Stimulated activated CD8-positive, alpha-beta memory T cell treated with anti-CD3 and anti-CD28 coated beads, Interleukin-4, amount 100 ng/mL, for 4 hours (primary cell): ENCODE data around the gene TANC1.

Source experiments
- DNase-seq, 2 donors: peaks; one replicate each; pipeline ENCODE4 v3.0.0-alpha.2; 2020; ENCODE audit warnings: low read depth in 2 of 2, low spot score in 1 of 2

TANC1 gene

GRCh38 chr2:158960193-158960592, 8.2 kb upstream of the TANC1 start:
- DNase-seq = no peak

GRCh38 chr2:158962074-158962473, 6.4 kb upstream of the TANC1 start:
- DNase-seq = no peak

GRCh38 chr2:158963071-158963470, 5.4 kb upstream of the TANC1 start:
- no peak for DNase-seq

DNA sequence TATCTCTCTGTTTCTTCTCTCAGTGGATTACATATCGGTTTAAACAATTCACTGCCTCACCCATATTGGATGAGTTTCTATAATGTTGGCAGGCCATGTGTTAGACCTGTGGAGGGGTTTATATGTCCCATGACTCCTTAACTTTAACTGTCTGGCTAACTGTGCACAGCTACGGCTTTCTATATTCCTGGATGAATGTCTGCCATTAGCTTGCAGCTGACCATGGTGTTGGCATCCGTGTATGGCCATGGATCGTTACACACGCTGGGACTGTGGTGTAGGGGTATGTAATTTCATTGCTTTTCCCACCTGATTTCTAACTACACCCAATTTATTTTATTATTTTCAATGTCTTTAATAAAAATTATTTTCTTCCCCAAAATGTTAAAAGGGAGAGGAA, 3.3 kb upstream of the TANC1 start:
- DNase-seq = no peak

DNA sequence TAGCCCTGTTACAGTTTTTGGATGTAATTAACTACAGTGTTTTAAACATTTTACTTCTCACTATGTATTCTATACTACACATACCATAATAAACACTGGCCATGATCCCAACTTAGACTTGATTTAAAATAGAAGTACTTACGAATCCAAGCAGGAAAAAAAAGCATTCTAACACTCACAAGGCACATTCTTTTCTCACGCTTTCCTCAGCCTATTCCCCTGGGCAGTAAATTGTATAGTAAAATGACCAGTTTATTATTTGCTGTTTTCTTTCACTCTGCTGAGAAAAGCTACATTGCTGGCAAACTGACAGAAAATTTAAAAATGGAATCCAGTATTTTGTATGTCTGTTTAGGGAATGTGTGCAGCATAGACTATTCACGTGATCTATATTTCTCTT, 2.8 kb upstream of the TANC1 start:
- no peak for DNase-seq

DNA sequence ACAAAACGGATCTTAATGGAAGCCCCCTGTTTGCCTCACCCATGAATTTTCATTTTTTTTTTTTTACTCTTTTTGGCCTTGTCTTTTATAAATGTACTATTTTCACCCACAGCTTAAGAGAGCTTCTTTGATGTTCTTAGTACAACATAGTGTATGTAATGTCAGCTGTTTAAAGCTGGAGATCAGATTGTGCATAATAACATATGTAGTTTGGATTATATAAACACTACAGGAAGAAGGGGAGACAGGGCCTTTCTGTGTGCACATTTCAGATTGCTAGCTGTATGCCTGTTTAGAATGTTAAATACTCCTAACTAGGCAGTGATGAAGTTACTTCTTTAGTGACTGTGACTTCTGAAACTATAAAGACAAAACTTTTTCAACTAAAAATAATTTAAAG, 2.1 kb upstream of the TANC1 start:
- no peak for DNase-seq

GRCh38 chr2:158967114-158967730, 1.2 kb upstream of the TANC1 start:
- no peak for DNase-seq

DNA sequence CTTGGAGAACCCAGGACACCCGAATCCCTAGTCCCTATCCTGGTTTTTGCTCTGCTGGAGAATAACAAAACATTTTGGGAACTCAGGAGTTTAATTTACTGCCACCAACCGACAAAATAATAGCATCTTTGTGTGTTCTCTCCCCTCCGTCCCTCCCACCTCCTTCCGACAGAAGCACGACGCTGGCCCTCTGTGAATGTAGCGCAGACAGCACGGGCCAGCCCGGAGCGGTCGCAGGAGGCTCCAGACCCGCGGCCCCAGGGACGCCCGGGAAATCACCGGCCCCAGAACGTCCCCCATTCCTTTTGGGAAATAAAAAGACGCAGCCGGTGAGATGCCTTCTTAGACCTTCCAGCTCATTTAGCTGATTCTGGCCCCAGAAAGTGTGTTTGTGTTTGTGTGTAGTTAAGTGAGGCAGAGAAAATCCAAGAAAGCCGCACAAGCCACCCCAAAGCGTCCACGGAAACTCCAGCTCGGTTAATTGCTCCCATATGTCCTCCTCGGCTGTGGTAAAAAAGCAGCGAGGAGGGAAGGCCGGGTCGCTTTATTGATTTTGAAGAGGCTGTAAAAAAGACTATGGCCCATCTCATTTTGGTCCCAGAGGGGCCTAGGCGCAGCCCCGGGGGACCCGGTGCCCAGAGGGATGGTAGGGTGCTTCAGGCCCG, 577 bp upstream of the TANC1 start:
- DNase-seq = no peak

DNA sequence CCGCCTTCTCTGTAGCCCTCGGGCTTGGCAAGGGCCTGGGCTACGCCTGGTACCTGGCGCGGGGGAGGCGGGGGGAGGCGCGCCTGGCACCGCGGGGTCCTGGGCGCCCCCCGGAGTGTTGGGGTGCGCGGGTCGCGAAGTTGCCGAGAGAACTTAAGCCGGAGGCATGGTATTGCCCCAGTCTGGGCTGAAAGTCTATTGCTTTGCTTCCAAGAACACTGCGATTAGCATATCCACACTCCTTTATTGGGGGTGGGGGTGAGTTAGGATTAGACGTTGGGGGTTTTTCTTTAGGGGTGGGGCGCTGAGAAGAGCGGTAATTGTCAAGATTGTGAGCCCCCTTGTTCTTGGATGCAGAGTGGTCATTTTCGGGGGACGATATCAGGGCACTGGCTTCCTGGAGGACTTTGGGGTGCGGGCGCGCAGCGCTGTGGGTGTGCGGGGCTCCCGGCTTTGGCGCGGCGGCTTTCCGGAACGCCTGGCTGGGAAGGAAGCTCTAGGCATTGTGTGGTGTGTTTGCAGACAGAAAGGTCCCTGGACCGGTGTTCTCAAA, 798 bp downstream of the TANC1 start:
- DNase-seq = no peak

DNA sequence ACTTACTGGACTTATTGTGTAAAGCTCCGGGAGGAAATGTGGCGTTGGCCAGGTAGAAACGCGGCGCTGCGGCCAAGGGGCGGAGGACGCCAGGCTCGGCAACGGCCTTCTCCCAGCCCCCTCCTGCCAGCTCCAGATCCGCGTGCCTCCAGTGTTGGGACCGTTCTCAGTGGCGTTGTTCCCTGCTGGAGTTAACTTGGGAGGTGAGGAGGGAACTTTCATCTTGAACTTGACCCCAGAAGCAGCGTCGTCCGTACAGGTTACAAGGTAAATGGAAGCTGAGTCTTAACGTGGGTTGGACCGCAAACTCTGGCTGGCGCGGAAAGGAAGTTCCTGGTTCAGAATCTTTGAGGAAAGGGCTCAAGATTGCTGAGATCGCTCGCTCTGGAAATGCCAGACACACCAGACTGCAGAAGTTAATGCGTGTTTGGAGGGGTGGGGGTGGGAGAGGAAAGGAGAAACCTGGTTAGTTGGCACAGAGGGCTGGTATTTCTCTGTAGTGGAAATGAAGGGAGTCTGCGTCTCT, 1.3 kb downstream of the TANC1 start:
- DNase-seq = no peak

DNA sequence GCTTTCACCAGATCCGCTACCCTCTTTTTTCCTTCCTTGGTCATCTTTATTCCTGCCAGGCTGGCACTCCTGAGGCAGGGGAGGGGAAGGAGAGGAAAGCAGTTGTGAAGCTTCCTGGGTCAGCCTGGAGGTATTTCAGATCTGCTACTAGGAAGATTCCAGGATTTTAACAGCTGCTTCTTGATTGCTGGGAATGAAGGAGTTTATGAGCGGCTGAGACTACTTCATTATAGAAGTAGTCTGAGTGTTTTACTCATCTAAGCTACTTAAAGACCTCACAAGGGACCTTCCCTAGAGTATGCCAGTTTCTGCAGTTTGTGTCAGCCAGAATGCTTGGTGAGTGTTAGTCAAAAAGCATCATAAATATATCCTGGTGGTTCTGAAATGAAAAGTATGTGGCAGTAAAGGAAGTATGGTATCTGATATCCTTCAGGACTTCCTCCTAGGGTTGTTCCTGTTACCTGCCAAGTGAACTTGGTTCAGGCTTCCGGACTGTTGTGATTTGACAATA, 1.9 kb downstream of the TANC1 start:
- DNase-seq = no peak

GRCh38 chr2:158973116-158973956, 4.9 kb downstream of the TANC1 start:
- DNase-seq = no peak

DNA sequence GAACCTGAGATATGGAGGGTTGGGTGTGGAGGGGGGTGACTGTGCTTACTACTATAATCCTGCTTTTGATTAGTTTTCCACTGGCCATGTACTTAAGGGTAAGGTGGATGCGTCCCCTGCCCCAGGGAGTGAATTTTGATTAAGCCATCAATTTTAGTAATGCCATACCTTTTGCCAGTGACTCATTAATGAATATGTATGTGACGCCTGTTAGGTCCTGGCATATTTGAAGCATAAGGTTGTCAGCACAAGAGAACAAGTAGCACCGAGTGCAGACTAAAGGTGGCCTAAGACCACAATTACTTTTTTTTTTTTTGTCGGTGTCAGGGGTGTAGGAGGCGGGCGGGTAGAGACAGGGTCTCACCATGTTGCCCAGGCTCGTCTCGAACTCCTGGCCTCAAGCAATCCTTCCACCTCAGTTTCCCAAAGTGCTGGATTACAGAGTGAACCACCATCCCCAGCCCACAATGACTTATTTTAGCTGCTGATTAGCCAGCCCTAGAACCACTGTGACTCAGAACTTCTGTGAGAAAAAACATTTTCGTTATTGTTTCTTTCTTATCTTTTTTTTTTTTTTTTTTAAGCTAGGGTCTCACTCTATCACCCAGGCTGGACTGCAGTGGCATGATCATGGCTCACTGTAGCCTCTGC, 7.0 kb downstream of the TANC1 start:
- DNase-seq = no peak

- DNase-seq = no peak
Measured at GRCh38 chr2:158979772-158980171, 11.3 kb downstream of the TANC1 start.

DNA sequence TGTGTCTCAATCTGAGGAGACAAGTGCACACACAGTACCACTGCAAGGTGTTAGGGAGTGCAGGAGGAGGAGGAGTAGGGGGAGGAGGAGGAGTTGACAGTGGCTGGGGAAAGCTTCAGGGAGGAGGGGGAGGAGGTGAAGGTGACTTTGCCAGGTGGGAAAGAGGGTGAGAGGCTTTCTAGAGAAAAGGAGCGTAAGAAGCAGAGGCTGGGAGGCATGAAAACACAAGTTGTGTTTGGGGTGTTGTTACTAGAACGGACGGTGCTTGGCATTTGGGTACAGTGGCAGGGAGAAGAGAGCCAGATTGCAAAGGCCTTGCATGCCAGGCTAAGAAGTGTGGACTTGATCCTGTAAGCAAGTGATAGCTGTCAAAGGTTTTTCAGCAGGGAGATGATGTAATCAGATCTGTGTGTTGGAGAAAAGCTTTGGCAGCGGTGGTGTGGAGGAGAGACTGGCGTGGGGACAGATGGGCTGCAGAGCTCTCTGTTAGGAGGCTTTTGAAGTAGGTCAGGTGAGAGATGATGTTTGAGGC, 16.2 kb downstream of the TANC1 start:
- DNase-seq = no peak

DNA sequence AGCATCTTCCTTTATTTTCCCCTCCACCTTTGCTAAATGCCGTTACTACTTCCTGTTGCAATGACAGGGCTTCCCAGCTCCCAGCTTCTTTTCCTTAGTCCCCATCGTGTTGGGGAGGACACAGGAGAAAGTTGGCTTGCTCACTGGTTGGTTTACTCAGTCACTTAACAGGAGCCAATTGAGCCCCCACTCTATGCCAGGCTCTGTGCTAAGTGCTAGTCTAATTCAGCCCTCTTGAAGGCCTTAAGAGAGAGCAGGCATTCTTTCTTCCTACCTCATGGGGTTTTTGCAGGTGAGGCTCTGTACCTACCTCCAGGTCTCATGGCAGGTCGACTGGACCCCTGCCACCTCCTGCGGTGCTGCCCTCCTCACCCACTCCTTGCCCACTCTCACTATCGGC, 20.1 kb downstream of the TANC1 start:
- no peak for DNase-seq

DNA sequence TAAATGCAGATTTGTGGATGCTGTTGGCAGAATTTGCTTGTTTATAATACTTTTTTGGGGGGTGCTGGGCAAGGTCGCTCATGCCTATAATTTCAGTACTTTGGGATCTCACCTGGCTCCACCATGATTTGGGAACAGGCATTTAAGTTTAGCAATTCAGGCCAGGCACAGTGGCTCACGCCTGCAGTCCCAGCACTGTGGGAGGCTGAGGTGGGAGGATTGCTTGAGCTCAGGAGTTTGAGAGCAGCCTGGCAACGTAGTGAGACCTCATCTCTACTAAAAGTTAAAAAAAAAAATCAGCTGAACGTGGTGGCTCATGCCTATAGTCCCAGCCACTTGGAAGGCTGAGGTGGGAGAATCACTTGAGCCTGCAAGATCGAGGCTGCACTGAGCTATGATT, 20.7 kb downstream of the TANC1 start:
- no peak for DNase-seq

- DNase-seq = no peak
Measured at GRCh38 chr2:158990397-158991214, 22.2 kb downstream of the TANC1 start.

- DNase-seq = no peak
Measured at GRCh38 chr2:158993030-158993429, 24.6 kb downstream of the TANC1 start.
